Activated B cell treated with CpG ODN at 0.5 μM for 24 hours (primary cell): ENCODE measurements around the gene MYOF. TPM values are rescaled to one million over a fixed set of nuclear protein-coding genes. Genes with fewer than 3 reads are reported as not detected.

Experiments used
- ATAC-seq: fragments of 200-7000 bp; cut with Tn5 transposase; one replicate; pipeline ENCODE4 v1.10.0; 2021; ENCODE audit warnings: low read depth, mild to moderate bottlenecking, moderate library complexity
- CTCF ChIA-PET: fragments of 350-600 bp; sonication (Branson Sonifier 250); formaldehyde crosslinking; loops from one replicate; lab custom pipeline; 2021; ENCODE audit warnings: antibody characterized with exemption; lab: Charles Lee
- POLR2A ChIA-PET: fragments of 350-600 bp; sonication (Branson Sonifier 250); formaldehyde crosslinking; loops from one replicate; lab custom pipeline; 2021; ENCODE audit warnings: antibody characterized with exemption; lab: Charles Lee
- DNase-seq: peaks from one replicate; pipeline ENCODE4 v3.0.0; 2022
- H3K27ac Mint-ChIP-seq: one replicate; pipeline ENCODE4 v1.8.0; 2020; ENCODE audit warnings: mixed read lengths
- H3K27me3 Mint-ChIP-seq: one replicate; pipeline ENCODE4 v1.8.0; 2021; ENCODE audit warnings: mixed read lengths
- H3K36me3 Mint-ChIP-seq: one replicate; pipeline ENCODE4 v1.8.0; 2021; ENCODE audit warnings: low read depth, mixed read lengths
- H3K4me1 Mint-ChIP-seq: one replicate; pipeline ENCODE4 v1.8.0; 2021; ENCODE audit warnings: mixed read lengths
- H3K4me3 Mint-ChIP-seq: one replicate; pipeline ENCODE4 v1.8.0; 2020; ENCODE audit warnings: mild to moderate bottlenecking, mixed read lengths
- H3K9me3 Mint-ChIP-seq: one replicate; pipeline ENCODE4 v1.8.0; 2020; ENCODE audit warnings: mixed read lengths
- CTCF ChIP-seq: fragments of 200-600 bp; IDR thresholded peaks from one replicate; pipeline ENCODE4 v1.8.0; 2022; ENCODE audit warnings: antibody characterized with exemption, mild to moderate bottlenecking
- intact Hi-C: fragments of 100-400 bp; cut with micrococcal nuclease; formaldehyde crosslinking; loops from one replicate; pipeline ENCODE4 v1.15.1; 2024
- total RNA-seq: library from RNA; stranded (reverse); gene quantifications from 2 replicates; pipeline ENCODE4 v1.2.3, GENCODE V29; 2022

MYOF gene
- total RNA-seq, 1 donor from 2014 or later: 0.09 TPM

- no peak overlapping the region for H3K27ac Mint-ChIP-seq
- no peaks in the 10 kb centered on the region for H3K27me3 Mint-ChIP-seq
- no peak overlapping the region for H3K4me3 Mint-ChIP-seq
- intact Hi-C loops: no loop called here
- no peaks in the 10 kb centered on the region for H3K36me3 Mint-ChIP-seq
- H3K9me3 Mint-ChIP-seq: no peaks in the 10 kb centered on the region
- ATAC-seq (no peak), DNase-seq (no peak)
- TF ChIP-seq CTCF: no peak
- CTCF ChIA-PET: no interaction called here
- no peaks in the 10 kb centered on the region for H3K4me1 Mint-ChIP-seq
- POLR2A ChIA-PET: no interaction called here
Observed at GRCh38 chr10:93259126-93259525, 223.0 kb downstream of the MYOF start.

Other genes starting within 250 kb of the MYOF start
- gene CEP55, start 14.3 kb upstream of the MYOF start, total RNA-seq: 0.95 and 1.6 TPM in 2 replicates
- gene FFAR4, start 84.3 kb upstream of the MYOF start, total RNA-seq: not detected in 2 replicates
- gene RBP4, start 118.9 kb upstream of the MYOF start, total RNA-seq: not detected in 2 replicates
- gene PDE6C, start 130.2 kb upstream of the MYOF start, total RNA-seq: not detected in 2 replicates
- 20.3 and 24.8 TPM in 2 replicates for gene FRA10AC1, start 220.3 kb upstream of the MYOF start, total RNA-seq